22Rv1 (cell line): ENCODE results near the gene GAP43.

Source experiments
- CTCF ChIP-seq: fragments of 450-650 bp; IDR thresholded peaks from 2 replicates; pipeline ENCODE4 v1.5.1; 2017; ENCODE audit warnings: mild to moderate bottlenecking
- ZFX ChIP-seq: fragments of 450-650 bp; IDR thresholded peaks from 2 replicates; pipeline ENCODE4 v1.6.1; 2017; ENCODE audit warnings: antibody characterized with exemption, borderline replicate concordance

GRCh38 chr3:115602194-115602593, 21.1 kb upstream of the GAP43 start:
- TF ChIP-seq CTCF (no peak), ZFX (no peak)
